CD14-positive monocyte (primary cell): ENCODE data around the gene CABYR. TPM values are rescaled to one million over a fixed set of nuclear protein-coding genes. Genes with fewer than 3 reads are reported as not detected.

Experiments used
- DNase-seq, 3 donors: peaks; one replicate each; pipeline ENCODE4 v3.0.0-alpha.2; 2011 to 2022
- H2AFZ ChIP-seq: 2 replicates; pipeline ENCODE4 v1.6.0; 2012; ENCODE audit warnings: mild to moderate bottlenecking, low read depth, low read length, inconsistent platforms; ENCODE audit not compliant: insufficient read depth, poor library complexity, severe bottlenecking
- H3K27ac ChIP-seq, 2 donors: 1 replicate in 1 of 2; 2 replicates in 1 of 2; pipeline ENCODE4 v1.5.1; 2012 to 2013; ENCODE audit warnings: low read length in 2 of 2, control low read depth in 1 of 2, inconsistent platforms in 1 of 2, low read depth in 1 of 2, mild to moderate bottlenecking in 1 of 2
- H3K27me3 ChIP-seq, 2 donors: one replicate each; pipeline versions ENCODE4 v1.6.0 to v1.6.1; 2011 to 2013; ENCODE audit warnings: low read length in 2 of 2; ENCODE audit not compliant: control insufficient read depth in 2 of 2, insufficient read depth in 2 of 2
- H3K36me3 ChIP-seq, 2 donors: replicated peaks in 1 of 2; 1 replicate in 1 of 2; 2 replicates in 1 of 2; pipeline versions ENCODE4 v1.5.1 to v1.6.1; 2012 to 2013; ENCODE audit warnings: low read length in 2 of 2, control low read depth in 1 of 2, inconsistent platforms in 1 of 2, mild to moderate bottlenecking in 1 of 2; ENCODE audit not compliant: insufficient read depth in 2 of 2, control insufficient read depth in 1 of 2
- H3K4me1 ChIP-seq, 2 donors: 1 replicate in 1 of 2; 2 replicates in 1 of 2; pipeline versions ENCODE4 v1.5.1 to v1.6.1; 2012 to 2013; ENCODE audit warnings: low read length in 2 of 2, control low read depth in 1 of 2, inconsistent platforms in 1 of 2, mild to moderate bottlenecking in 1 of 2, moderate library complexity in 1 of 2; ENCODE audit not compliant: insufficient read depth in 2 of 2, control insufficient read depth in 1 of 2
- H3K4me2 ChIP-seq: replicated peaks from 2 replicates; pipeline ENCODE3; 2012; ENCODE audit warnings: low read length, moderate library complexity, mild to moderate bottlenecking; ENCODE audit not compliant: poor library complexity, severe bottlenecking; ENCODE audit errors: extremely low read depth
- H3K4me3 ChIP-seq, 3 experiments: fragments of 200-600 bp in 1 of 3; sonication (generic) in 1 of 3; replicated peaks in 1 of 3; 1 replicate in 2 of 3; 2 replicates in 1 of 3; pipeline ENCODE4 v1.5.1; 2011 to 2013; ENCODE audit warnings: low read length in 3 of 3, mild to moderate bottlenecking in 3 of 3, control low read depth in 2 of 3, low read depth in 2 of 3, inconsistent platforms in 1 of 3, moderate library complexity in 1 of 3
- H3K79me2 ChIP-seq: 2 replicates; pipeline ENCODE4 v1.6.0; 2012; ENCODE audit warnings: mild to moderate bottlenecking, control low read depth, inconsistent platforms, low read length, moderate library complexity; ENCODE audit not compliant: insufficient read depth
- H3K9ac ChIP-seq: 2 replicates; pipeline ENCODE4 v1.6.0; 2017; ENCODE audit warnings: low read length, mild to moderate bottlenecking; ENCODE audit not compliant: insufficient read depth, poor library complexity, severe bottlenecking
- H3K9me3 ChIP-seq, 2 donors: replicated peaks in 1 of 2; 1 replicate in 1 of 2; 2 replicates in 1 of 2; pipeline versions ENCODE4 v1.5.1 to v1.6.1; 2012 to 2013; ENCODE audit warnings: low read length in 2 of 2, control low read depth in 1 of 2; ENCODE audit not compliant: control insufficient read depth in 1 of 2, insufficient read depth in 1 of 2
- H4K20me1 ChIP-seq: 2 replicates; pipeline ENCODE4 v1.6.0; 2012; ENCODE audit warnings: mild to moderate bottlenecking, low read length, control low read depth, moderate library complexity; ENCODE audit not compliant: insufficient read depth
- H3K27ac Mint-ChIP-seq, 7 donors: one replicate each; pipeline ENCODE4 v1.8.0; 2020; ENCODE audit warnings: mild to moderate bottlenecking in 7 of 7, mixed read lengths in 7 of 7, moderate library complexity in 6 of 7, inconsistent platforms in 2 of 7
- H3K27me3 Mint-ChIP-seq, 3 donors: one replicate each; pipeline ENCODE4 v1.8.0; 2021 to 2022; ENCODE audit warnings: low read depth in 3 of 3, mild to moderate bottlenecking in 3 of 3, mixed read lengths in 3 of 3, moderate library complexity in 3 of 3, inconsistent platforms in 1 of 3
- H3K36me3 Mint-ChIP-seq, 2 donors: one replicate each; pipeline ENCODE4 v1.8.0; 2020; ENCODE audit warnings: mixed read lengths in 2 of 2, inconsistent platforms in 1 of 2, mild to moderate bottlenecking in 1 of 2
- H3K4me1 Mint-ChIP-seq: one replicate; pipeline ENCODE4 v1.8.0; 2020; ENCODE audit warnings: mild to moderate bottlenecking, mixed read lengths
- H3K4me3 Mint-ChIP-seq, 2 donors: one replicate each; pipeline ENCODE4 v1.8.0; 2020; ENCODE audit warnings: mild to moderate bottlenecking in 2 of 2, mixed read lengths in 2 of 2, moderate library complexity in 1 of 2
- H3K9me3 Mint-ChIP-seq, 7 donors: one replicate each; pipeline ENCODE4 v1.8.0; 2020 to 2022; ENCODE audit warnings: mixed read lengths in 7 of 7, mild to moderate bottlenecking in 6 of 7, moderate library complexity in 6 of 7, inconsistent platforms in 2 of 7
- CTCF ChIP-seq: fragments of 200-600 bp; IDR thresholded peaks from one replicate; pipeline ENCODE4 v1.8.0; 2022; ENCODE audit warnings: antibody characterized with exemption, mild to moderate bottlenecking
- WGBS: methylation state at CpG from one replicate; pipeline ENCODE4 v1.1.5; 2013; ENCODE audit warnings: missing lambda C conversion rate; ENCODE audit not compliant: insufficient coverage; 5-methylcytosine and 5-hydroxymethylcytosine counted together
- intact Hi-C, 2 donors: fragments of 100-400 bp; cut with micrococcal nuclease; formaldehyde crosslinking; loops; one replicate each; pipeline versions ENCODE4 v1.15.0 to v1.15.1; 2023
- polyA minus RNA-seq: library from RNA; depleted of rRNA, polyadenylated mRNA; stranded (reverse); fragments of >200 nt; gene quantifications from 2 replicates; pipeline ENCODE4 v1.2.3, GENCODE V29; 2012
- polyA plus RNA-seq, 3 donors: library from polyadenylated mRNA; depleted of rRNA in 1 of 3; unstranded in 2 of 3; stranded (reverse) in 1 of 3; fragments of 300-500 nt in 2 of 3; fragments of >200 nt in 1 of 3; fragmentation: Illumina TruSeq in 2 of 3; gene quantifications; 1 replicate in 2 of 3; 2 replicates in 1 of 3; pipeline ENCODE4 v1.2.3, GENCODE V29; 2012 to 2021
- total RNA-seq, 12 experiments: library from RNA in 1 of 12; stranded (reverse) in 1 of 12; fragments of 120-200 nt in 1 of 12; gene quantifications; one replicate each; pipeline ENCODE4 v1.2.4 and lab custom pipeline; 2013 to 2026; ENCODE audit warnings: mixed read lengths in 6 of 12, inconsistent platforms in 1 of 12

Gene CABYR
- 0.25 TPM for total RNA-seq (2013)
- polyA plus RNA-seq (under 1 TPM in 1 of 3 donors, not detected in 2; 0.07 TPM), polyA minus RNA-seq (0.42 TPM in 1 of 2 replicates, not detected in the other), total RNA-seq (lab: John Stamatoyannopoulos, UW) (3.8 to 32.2 (median 13.6) reads per million in 11 experiments)

GRCh38 chr18:24138789-24139616 lies at the start of gene CABYR:
CABYR (plus strand) TSS chr18:24139062; CDS start chr18:24143115, 4,053 bp downstream.
- peak within 1 kb of the TSS; percentile 81 to 93 (median 87) for H3K27ac Mint-ChIP-seq
- H3K79me2 ChIP-seq = no peaks in the 10 kb centered on the region
- H3K27me3 ChIP-seq = peaks cover 0 to 14% of the 10 kb centered on the region in 2 donors
- H4K20me1 ChIP-seq = no peaks in the 10 kb centered on the region
- no peaks in the 10 kb centered on the region for H3K9me3 ChIP-seq
- H3K4me3 ChIP-seq = peak within 1 kb of the TSS; percentile 25 to 67 (median 45)
- peak within 1 kb of the TSS; percentile 75 for H2AFZ ChIP-seq
- TF ChIP-seq CTCF = no peak
- H3K9ac ChIP-seq = peak within 1 kb of the TSS; percentile 37
- 4% methylated on average over 47 of the region's 63 CpGs for WGBS
- peak within 1 kb of the TSS; percentile 31 to 82 for H3K27ac ChIP-seq
- DNase-seq = peak; percentile 90 to 93 (median 92)
- peaks cover 17 to 20% of the 10 kb centered on the region in 2 donors for H3K4me1 ChIP-seq
- peak within 1 kb of the TSS; percentile 87 to 95 for H3K4me3 Mint-ChIP-seq
- peaks cover 17% of the 10 kb centered on the region for H3K4me1 Mint-ChIP-seq
- H3K36me3 Mint-ChIP-seq = peaks cover 15 to 26% of the 10 kb centered on the region in 2 donors
- intact Hi-C loops = no loop called here
- H3K36me3 ChIP-seq = peaks cover 6 to 14% of the 10 kb centered on the region in 2 donors
- peak within 1 kb of the TSS; percentile 61 for H3K4me2 ChIP-seq
- H3K9me3 Mint-ChIP-seq = peaks cover 0 to 8% (median 4%) of the 10 kb centered on the region in 7 donors
- peaks cover 14 to 15% (median 14%) of the 10 kb centered on the region in 3 donors for H3K27me3 Mint-ChIP-seq

GRCh38 chr18:24089076-24089475 lies 49.8 kb upstream of the CABYR start:
- H3K36me3 ChIP-seq = peaks cover 41 to 86% of the 10 kb centered on the region in 2 donors
- H3K27me3 Mint-ChIP-seq = no peaks in the 10 kb centered on the region
- 70% methylated on average over 2 of the region's 4 CpGs for WGBS
- intact Hi-C loops = no loop called here
- no peak overlapping the region for H3K4me3 Mint-ChIP-seq
- H3K27ac Mint-ChIP-seq = no peak overlapping the region
- DNase-seq = no peak
- peaks cover 0 to 5% of the 10 kb centered on the region in 2 donors for H3K4me1 ChIP-seq
- no peak overlapping the region for H3K27ac ChIP-seq
- no peak for TF ChIP-seq CTCF
- H3K9me3 ChIP-seq = no peaks in the 10 kb centered on the region
- peaks cover 4% of the 10 kb centered on the region for H3K4me1 Mint-ChIP-seq
- H3K9me3 Mint-ChIP-seq = peaks cover 0 to under 1% (median 0%) of the 10 kb centered on the region in 7 donors
- H3K79me2 ChIP-seq = peaks cover 4% of the 10 kb centered on the region
- H2AFZ ChIP-seq = no peak overlapping the region
- H3K27me3 ChIP-seq = no peaks in the 10 kb centered on the region
- no peak overlapping the region for H3K4me2 ChIP-seq
- no peak overlapping the region for H3K4me3 ChIP-seq
- peaks cover 59 to 72% of the 10 kb centered on the region in 2 donors for H3K36me3 Mint-ChIP-seq
- no peaks in the 10 kb centered on the region for H4K20me1 ChIP-seq
- H3K9ac ChIP-seq = no peak overlapping the region
